GM21390 (cell line): ENCODE data around the gene RASEF.

ENCODE experiments used
- ATAC-seq: cut with Tn5 transposase; IDR thresholded peaks from one replicate; pipeline ENCODE4 v1.9.1; 2021; ENCODE audit not compliant: unreplicated experiment

The RASEF gene

DNA sequence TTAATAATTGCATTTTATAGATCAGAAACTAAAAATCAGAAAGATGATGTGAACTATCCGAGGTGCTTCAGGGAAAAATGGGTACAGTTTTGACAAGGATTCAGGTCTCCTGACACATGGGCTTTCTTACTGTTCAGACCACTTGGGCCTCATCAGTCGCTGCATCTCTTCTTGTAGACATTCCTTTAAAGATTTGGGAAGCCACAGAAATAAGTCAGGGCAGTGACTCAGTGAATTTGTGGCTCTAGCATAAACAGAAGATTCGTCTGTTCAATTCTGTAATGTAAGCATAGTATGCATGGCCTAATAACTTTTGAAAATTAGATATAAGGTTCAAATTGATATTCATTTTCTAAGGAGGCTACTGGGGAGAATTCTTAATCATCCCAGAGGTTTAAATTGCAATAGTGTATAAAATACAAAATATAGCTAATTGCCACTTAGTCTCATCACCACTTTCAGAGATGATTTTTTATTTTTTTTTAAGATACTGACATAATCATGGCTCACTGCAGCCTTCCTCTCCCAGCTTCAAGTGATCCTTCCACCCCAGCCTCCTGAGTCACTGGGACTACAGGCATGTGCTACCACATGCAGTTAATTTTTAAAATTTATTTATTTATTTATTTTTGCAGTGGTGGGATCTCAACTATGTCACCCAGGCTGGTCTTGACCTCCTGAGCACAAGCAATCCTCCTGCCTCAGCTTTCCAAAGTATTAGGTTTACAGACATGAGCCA lies 48.9 kb downstream of the RASEF start:
- ATAC-seq: no peak

DNA sequence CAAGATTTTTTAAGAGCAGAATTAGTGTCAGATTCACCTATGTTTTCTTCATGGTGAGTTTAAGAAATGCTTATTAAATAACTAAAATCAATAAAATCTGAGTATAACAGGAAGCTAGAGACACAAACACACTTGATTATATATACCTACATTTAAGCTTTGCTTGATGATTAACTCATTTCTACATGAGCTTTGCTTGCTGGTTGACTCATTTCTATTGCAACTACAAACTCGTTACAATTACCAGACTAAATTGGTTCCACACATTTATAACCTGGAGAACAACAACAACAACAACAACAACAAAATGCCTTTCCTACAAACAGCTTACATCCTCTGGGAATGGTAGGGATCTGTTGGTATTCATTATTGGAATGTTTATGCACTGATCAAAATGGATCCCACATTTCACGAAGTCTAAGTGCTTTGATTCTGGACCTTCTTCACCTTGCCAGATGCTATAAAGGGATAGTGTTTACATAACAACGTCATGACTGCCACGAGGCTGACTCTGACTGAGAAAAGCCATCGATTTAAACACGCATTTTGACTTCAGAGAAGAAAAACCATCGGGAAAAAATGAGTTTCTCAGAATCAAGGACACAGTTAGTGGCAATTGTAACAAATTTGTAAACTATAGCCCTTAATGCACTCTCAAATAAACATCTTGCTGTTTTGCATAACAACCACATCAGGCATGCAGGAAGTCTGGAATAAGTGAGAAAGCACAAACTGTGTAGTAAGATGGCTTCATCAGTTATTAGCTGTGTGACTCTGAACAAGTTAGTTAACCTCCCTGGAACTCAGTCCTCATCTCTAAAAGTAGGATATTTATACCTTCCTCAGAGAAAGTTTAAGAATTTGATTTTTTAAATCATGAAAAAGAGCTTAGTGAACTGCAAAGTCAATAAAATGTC lies 49.8 kb downstream of the RASEF start:
- ATAC-seq: no peak

DNA sequence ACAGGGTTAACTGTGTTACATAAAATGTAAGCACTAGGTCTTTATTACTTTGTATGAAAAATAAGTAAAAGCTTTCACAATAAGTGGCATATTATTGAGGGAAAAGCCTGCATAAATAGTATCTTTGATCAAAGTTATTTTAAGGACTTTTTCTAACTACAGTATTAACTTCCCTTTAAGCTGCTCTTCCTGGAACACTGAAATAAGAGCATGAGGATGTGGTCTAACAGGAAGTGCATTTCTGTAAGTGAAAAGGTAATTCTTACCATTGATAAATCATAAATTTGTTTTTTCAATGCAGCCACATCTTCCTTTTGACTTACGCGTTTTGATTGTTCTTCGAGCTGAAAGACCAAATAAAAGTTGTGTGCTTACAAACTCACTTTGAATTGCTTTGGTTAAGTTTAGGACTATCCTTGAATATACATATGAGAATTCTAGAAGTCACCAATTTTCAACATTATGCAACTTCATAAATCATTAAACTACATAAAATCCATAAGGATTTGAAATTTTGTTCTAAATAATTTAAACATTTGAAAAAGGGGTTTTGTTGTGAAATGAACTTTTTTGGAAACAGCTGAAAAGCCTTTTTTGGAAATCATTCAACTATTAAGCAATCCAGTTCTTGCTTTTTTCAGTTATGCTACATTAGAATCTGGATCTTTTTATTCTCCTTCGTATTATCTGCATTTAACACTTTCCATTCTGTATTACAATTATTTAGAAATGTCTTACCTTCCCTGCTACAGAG lies 50.6 kb downstream of the RASEF start:
- ATAC-seq: no peak

- ATAC-seq: no peak
These were observed 51.3 kb downstream of the RASEF start for GRCh38 chr9:83011611-83012010.

GRCh38 chr9:83007521-83008300 lies 55.2 kb downstream of the RASEF start:
- no peak for ATAC-seq

DNA sequence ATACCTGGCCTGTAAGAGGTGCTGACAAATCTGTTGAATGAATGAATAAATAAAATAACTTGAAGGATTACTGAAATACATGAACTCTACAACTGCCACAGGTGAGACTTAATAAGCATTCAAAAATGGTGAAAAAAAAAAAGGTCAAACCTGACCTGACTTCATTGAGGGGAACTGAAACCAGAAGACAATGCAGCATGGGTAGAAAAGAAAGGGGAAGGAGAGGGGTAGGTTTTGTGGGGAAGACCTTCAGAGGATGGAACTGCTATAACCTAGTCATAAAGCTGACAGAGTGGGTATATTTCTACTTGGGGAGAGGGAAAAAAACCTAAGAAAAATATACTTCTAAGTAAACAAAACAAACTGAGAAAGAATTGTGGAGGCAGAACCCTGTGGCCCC lies 56.6 kb downstream of the RASEF start:
- ATAC-seq: peak; percentile 65

DNA sequence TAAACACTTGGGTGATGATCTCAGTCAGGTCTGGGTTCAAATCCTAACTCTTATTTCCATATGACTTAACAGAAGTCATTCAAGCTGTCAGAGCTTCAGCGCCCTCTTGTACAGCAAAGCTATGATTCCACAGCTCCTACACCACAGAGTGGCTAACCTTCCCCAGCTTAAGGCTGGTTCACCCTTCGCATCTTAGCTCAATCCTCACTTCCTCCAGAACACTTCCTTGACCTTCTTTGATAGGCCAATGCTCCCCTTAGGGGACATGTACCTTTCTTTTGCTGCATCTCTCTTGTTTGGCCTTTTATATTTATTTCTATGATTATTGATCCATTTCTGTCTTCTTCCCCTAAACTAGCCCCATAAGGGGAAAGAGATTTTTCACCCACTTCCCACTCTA lies 57.0 kb downstream of the RASEF start:
- ATAC-seq: no peak

- ATAC-seq: no peak
These were observed 57.6 kb downstream of the RASEF start for GRCh38 chr9:83005361-83005760.

DNA sequence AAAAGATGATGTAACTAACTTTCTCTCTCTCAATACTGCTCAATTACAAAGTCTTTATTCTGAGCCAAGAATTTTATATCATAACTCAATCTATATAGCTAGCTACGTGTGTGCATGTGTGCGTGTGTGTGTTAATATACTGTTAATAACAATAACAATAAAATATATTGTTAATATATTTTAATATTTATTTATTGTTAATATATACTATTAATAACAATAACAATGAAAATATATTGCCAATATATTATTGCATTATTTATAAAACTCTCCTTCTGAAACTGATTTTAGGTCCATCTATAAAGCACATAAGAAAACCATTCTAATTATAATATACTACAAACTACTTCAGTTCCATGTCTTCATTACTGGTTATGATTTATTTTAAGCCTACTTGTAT lies 60.6 kb downstream of the RASEF start:
- no peak for ATAC-seq

DNA sequence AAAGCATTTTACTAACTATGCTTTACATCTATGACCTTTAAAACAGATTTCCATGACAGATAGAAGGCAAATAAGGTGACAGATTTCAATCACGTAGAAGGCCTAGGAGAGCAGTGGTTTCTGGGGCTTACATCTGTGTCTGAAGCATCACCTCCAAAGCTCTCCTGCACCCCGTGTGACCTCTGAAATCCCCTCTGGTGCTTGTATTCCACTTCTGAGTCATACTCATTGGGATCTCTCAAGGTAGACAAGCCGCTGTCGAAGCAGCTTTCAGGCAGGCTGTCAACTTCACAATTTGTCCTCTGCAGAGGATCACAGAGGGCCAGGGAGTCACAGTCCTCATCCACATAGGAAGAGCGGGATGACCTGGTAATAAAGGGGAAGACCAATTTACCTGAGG lies 62.2 kb downstream of the RASEF start:
- no peak for ATAC-seq

DNA sequence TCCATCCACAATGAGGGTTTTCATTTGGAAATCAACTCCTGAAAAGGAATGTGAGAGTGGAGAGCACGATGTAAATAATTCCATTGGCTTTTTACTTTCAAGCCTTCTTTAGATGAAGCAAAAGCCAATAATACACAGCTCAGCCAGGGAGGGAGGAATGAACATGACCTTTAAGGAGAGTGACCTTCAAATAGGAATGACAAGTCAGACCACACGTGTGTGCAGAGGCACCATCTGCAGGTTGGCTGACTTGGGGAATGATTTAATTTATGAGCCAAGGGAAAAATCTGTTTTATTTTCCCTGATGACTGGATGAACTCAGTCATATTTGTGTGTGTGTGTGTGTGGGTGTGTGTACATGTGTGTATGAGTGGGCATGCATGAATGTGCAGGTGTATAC lies 64.5 kb downstream of the RASEF start:
- no peak for ATAC-seq

DNA sequence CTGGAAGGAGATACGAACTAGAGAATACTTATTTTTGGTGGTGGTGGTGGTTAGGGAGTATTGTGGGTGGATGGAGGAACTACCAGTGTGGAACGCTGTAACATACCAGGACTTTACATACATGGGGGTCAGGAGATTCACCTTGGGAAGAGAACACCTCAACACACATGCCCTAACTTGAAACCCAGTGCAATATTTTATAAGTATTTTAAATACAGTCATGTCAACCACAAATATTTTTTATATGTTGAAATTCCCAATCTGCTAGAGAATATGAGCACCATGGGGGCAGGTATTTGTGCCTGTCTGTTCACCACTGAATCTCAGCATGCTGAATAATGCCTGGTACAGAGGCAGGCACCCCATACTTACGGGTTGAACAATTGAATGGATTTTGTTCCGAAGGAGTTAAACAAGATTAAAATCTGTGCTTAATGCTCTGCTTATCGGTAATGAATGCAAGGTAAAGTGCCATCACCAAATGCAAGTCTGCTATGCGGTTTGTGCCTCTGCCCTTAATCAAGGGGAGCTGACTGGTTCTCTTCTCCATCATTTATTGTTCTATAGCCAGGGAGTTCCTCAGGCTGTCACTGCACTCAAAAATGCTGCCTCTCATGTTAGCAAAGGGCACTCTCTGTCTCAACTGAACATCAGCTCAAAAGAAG lies 65.3 kb downstream of the RASEF start:
- ATAC-seq: no peak

DNA sequence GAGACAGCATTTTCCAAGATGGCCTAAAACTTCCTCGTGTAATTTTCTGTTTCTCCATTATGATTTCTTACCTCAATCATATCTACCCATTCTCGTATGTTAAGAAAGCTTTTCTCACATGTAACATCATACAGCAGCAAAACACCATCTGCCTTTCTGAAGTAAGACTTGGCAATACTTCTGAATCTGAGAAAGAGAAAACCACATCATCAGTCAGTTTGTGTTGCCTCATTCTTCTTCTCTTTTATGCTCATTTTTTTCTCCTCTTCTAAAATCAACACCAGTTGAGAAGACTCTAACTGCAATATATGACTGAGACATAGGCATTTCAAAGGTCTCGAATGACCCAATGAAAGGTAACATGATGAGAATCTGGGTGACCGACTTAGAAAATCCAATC lies 66.0 kb downstream of the RASEF start:
- no peak for ATAC-seq

DNA sequence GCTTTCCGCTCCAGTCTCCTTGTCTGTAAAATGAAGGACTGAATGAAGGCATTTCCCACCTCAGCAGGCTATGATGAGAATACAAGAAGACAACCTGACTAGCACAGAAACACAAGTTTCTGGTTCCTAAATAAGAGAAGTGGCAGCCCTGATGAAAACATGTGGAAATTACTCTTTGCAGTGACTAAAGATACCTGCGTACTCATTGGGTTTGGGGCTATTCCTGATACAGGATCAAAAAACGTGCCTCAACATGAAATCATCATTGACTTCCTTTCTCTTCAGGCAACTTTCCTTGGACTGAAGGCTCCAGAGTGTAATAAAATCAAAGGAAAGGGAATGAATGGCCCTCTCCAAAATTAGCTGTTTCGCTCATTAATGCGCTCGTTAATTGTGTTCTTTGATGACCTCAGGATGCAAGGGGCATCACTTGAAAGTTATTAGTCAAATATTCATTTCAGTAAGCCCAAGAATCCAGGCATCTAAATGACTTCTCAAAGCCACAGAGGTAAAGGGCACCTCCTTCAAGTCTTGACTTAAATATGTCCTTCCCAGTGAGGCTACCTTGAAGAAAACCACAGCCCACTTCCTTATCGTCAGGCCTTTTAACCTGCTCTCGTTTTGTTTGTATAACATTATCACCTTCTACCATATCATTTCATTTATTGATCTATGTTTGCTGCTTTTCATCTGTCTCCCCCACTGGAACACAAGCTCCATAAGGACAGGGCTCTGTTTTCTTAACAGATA lies 68.9 kb downstream of the RASEF start:
- no peak for ATAC-seq

DNA sequence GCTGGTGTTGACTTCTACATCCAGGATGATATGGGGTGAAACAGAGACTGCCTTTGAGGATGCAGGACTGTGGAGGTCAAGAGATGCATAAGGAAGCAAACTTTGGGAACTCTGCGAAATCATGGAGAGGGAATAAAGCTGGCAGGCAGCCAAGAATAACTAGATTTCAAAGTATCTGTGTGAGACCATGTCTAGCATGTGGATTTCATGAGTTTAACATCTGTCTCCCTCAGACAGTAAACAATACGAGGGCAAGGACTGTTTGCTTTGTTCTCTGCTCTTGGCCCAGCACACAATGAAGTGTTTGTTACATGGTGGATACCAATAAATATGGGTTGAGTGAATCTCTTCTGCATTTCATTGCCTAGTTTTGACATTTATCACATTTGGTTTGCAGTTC lies 71.3 kb downstream of the RASEF start:
- ATAC-seq: no peak

- ATAC-seq: no peak
These were observed 73.0 kb downstream of the RASEF start for GRCh38 chr9:82989929-82990328.

- ATAC-seq: no peak
These were observed 74.5 kb downstream of the RASEF start for GRCh38 chr9:82988488-82988887.

- ATAC-seq: no peak
These were observed 75.4 kb downstream of the RASEF start for GRCh38 chr9:82987370-82988189.

DNA sequence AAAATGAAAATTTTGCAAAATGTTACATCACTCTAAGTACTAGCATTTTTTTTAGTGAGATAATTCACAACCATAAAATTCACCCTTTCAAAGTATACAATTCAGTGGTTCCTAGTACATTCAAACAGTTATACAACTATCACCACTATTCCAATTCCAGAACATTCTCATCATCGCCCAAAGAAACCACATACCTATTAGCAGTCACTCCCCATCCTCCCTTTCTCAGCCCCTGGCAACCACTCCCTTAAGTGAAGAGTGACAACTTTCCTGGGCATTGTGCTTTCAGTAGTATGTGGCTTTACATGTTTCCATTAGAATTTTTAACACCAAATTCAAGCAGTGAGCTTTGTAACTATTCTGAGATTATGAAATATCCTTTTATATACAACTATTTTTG lies 81.4 kb downstream of the RASEF start:
- no peak for ATAC-seq
